ENCODE measurements around the gene PML.

PML gene

DNA sequence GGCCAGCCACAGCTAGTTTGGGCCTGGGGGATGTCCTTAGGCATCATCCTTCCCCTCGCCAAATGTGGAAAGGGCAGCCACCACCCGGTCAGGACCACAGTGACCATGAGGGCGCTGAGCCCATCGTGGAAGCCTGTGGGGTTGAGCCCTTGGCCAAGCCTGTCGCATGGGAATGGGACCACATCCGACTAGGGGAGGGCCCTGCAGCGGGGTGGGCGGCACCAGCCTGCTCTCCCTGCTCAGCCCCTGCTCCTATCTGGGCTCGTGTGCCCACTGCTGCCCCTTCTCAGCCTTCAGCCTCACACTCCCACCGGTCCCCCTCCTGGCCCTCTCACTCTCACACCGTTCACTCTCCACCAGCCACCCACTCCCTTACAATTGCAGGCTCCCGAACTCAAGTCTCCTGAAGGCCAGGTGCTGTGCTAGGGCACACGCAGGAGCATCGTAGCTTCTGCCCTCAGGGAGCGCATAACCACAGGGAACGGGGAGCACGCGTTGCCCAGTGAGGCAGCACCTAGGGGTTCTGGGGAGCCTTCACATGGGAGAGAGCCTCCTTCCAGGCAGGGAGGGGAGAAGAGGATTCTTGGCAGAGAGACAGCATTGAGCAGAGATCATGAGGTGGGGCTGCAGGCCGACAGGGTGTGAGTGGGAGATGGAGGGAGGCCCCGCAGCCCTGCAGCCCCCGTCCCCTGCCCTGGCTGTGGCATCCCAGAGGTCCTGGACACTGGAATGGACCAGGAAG is 42.2 kb upstream of the PML start:
- no peaks in the 10 kb centered on the region for H3K9me3 ChIP-seq (ENCODE audit: control insufficient read depth, low read depth, low read length)
- H3K4me1 ChIP-seq (ENCODE audit: control insufficient read depth, low read depth, low read length): peaks cover 17% of the 10 kb centered on the region
- no peak overlapping the region for H3K4me3 ChIP-seq (ENCODE audit: low read length)
- no peak overlapping the region for H3K27ac ChIP-seq (ENCODE audit: low read length)
- H3K36me3 ChIP-seq (ENCODE audit: control insufficient read depth, low read depth, low read length): no peaks in the 10 kb centered on the region
- H3K9ac ChIP-seq (ENCODE audit: low read length): no peak overlapping the region
- no peaks in the 10 kb centered on the region for H3K27me3 ChIP-seq (ENCODE audit: control insufficient read depth, insufficient read depth, low read length)

DNA sequence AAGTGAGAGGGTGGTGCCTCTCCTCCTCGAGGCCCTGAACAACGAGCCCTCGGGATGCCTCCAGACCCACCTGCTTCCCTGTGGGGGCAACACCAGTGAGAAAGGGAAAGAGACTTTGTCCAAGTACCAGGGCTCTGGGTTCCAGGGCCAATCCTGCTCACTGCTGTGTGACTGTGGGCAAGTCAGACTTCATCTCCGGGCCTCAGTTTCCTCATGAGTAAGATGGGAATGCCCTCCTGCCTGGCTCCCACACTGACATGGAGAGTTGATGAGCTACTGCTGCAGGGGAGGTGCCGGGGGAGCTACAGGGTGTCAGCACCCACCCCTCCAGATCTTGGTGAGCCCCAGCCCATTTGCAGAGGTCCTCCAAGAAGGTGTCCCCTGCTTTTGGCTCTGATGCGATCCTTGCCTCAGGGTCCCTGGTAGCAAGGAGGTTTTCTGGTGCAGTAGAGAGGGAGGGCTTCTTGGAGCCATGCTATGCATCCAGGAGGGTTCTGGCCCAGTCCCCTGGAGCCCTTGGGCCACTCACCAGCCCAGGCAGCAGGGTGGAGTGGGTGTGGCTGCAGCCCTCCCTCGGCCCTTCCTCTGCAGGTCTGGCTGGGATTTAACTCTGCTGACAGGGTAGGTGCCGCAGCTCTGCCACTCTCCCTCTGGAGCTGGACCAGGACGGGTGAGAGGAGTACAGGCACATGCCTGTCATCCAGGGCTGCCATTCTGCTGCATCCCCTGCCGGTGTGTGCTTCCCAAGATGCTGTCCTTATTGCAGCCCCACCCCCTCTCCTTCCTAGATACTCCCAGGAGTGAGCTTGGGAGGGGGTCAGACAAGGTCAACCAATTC is 41.4 kb upstream of the PML start:
- H3K9me3 ChIP-seq (ENCODE audit: control insufficient read depth, low read depth, low read length): no peaks in the 10 kb centered on the region
- no peak overlapping the region for H3K4me3 ChIP-seq (ENCODE audit: low read length)
- no peaks in the 10 kb centered on the region for H3K36me3 ChIP-seq (ENCODE audit: control insufficient read depth, low read depth, low read length)
- H3K27me3 ChIP-seq (ENCODE audit: control insufficient read depth, insufficient read depth, low read length): no peaks in the 10 kb centered on the region
- H3K9ac ChIP-seq (ENCODE audit: low read length): no peak overlapping the region
- no peak overlapping the region for H3K27ac ChIP-seq (ENCODE audit: low read length)
- peaks cover 17% of the 10 kb centered on the region for H3K4me1 ChIP-seq (ENCODE audit: control insufficient read depth, low read depth, low read length)

DNA sequence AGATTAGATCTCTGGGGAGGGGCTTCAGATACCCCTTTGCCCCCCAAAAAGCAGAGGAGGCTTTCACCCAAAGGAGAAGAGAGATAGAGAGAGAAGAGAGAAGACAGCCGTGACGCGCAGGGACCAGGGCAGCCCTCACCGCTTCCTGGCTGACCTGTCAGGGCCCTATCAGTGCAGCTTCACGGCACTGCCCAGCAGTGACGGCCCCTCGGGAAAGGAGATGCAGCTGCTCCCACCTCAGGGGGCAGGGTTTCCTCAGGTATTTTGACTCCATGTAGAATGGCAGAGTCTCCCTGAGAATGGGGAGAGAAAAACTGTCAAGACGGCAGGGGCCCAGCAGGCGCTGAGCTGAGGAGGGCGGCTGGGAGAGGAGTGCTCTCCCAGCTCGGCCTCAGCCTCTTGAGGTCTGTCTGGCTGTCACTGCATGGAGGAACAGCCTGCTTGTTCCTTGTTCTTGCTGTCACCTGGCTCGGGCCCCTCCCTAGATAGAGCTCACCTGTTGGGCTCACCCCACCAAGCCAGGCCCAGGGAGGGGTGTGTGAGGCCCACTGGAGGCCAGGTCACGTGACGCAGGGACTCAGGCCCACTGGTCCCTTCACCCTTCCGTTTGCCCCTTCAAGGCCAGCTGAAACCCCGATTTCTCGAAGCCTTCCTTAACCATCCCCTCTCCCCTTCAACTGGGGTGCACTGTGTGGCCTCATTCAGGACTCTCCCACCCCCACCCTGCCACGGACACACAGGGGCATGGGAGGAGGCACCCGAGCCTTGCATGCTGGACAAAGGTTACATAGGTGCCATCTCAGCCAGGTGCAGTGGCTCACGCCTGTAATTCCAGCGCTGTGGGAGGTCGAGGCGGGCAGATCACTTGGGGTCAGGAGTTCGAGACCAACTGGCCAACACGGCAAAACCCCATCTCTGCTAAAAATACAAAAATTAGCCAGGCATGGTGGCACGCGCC is 40.0 kb upstream of the PML start:
- Histone ChIP-seq H3K4me1 (ENCODE audit: control insufficient read depth, low read depth, low read length) (peaks cover 17% of the 10 kb centered on the region), H3K27ac (ENCODE audit: low read length) (no peak overlapping the region), H3K9me3 (ENCODE audit: control insufficient read depth, low read depth, low read length) (no peaks in the 10 kb centered on the region), H3K27me3 (ENCODE audit: control insufficient read depth, insufficient read depth, low read length) (no peaks in the 10 kb centered on the region), H3K9ac (ENCODE audit: low read length) (no peak overlapping the region), H3K4me3 (ENCODE audit: low read length) (no peak overlapping the region), H3K36me3 (ENCODE audit: control insufficient read depth, low read depth, low read length) (no peaks in the 10 kb centered on the region)

DNA sequence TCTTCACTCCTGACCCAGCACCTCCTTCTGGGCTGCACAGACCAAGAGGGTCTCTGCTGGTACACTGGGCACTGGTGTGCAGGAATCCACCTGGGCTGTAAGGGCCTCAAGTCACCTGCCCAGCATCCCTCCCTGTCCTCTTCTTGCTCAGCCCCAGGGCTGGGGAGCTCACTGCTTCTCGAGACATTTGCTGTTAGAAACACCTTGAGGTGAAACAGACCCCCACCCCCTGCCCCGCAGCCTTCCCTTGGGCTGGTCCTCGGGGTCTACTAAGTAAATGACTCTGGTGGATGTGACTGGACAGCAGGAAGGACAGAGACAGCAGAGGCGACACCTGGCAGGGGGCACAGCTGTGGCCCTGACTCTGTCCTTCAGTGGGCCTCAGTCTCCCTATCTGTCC is 39.2 kb upstream of the PML start:
- Histone ChIP-seq H3K4me1 (ENCODE audit: control insufficient read depth, low read depth, low read length) (peaks cover 16% of the 10 kb centered on the region), H3K9ac (ENCODE audit: low read length) (no peak overlapping the region), H3K36me3 (ENCODE audit: control insufficient read depth, low read depth, low read length) (no peaks in the 10 kb centered on the region), H3K9me3 (ENCODE audit: control insufficient read depth, low read depth, low read length) (no peaks in the 10 kb centered on the region), H3K4me3 (ENCODE audit: low read length) (no peak overlapping the region), H3K27me3 (ENCODE audit: control insufficient read depth, insufficient read depth, low read length) (no peaks in the 10 kb centered on the region), H3K27ac (ENCODE audit: low read length) (no peak overlapping the region)

DNA sequence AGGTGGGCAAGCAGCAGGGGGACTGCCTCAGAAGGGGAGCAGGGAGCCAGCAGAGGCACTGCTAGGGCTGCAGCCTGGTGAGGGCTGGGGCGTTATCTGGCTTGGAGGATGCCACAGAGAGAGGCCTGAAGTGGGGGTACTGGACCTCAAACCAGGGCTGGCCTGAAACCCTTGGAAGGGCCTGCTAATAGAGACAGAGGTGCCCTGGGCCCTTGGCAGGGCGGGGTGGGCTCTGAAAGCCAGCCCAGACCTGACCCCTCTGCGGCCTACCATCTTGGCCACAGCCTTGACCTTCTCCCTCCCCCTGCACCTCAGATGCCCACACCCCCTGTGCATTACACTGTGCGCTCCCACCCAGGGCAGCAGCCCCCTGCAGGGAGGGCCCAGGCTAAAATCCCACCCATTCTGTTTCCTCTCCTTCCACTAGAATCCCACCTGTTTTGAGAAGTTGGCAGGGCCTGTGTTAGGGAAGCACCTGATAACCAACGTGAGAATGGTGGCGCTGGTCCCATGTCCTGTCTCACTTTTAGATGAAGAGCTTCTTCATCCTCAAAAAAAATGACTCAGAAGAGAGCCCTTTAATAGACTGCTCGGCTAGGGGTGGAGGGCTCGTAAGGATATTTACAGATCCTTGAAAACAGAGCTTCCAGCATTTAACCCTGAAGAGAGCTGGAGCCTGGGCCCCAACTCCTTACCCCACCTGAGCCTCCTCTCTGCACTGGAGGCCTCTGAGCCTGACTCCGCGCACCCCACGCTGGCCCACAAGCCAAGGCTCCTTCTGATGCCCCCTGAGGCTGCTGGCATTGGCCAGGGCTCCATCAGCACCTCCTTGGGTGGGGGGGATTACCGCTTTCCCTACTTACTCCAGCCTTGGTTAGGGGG is 38.4 kb upstream of the PML start:
- Histone ChIP-seq H3K4me3 (ENCODE audit: low read length) (no peak overlapping the region), H3K27me3 (ENCODE audit: control insufficient read depth, insufficient read depth, low read length) (no peaks in the 10 kb centered on the region), H3K36me3 (ENCODE audit: control insufficient read depth, low read depth, low read length) (no peaks in the 10 kb centered on the region), H3K9me3 (ENCODE audit: control insufficient read depth, low read depth, low read length) (no peaks in the 10 kb centered on the region), H3K9ac (ENCODE audit: low read length) (no peak overlapping the region), H3K27ac (ENCODE audit: low read length) (no peak overlapping the region), H3K4me1 (ENCODE audit: control insufficient read depth, low read depth, low read length) (peaks cover 11% of the 10 kb centered on the region)

DNA sequence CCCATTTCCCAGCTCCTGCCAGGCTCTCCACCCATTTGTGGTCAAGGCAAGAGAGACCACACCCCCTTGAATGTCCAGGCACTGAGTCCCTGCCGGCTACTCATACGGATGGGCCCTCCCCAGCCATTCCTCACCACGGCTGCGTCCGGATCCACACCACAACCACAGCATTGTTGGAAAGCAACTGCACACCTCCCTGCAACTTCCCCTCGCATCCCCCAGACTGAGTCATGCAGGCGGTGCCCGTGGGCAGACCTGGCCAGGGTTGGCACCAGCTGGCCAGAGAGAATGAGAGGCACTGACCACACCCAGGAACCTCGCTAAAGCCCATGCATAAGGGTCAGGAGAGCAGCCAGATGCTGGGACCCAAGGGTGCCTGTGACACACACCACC is 37.8 kb upstream of the PML start:
- H3K27me3 ChIP-seq (ENCODE audit: control insufficient read depth, insufficient read depth, low read length): no peaks in the 10 kb centered on the region
- peaks cover 4% of the 10 kb centered on the region for H3K4me1 ChIP-seq (ENCODE audit: control insufficient read depth, low read depth, low read length)
- H3K36me3 ChIP-seq (ENCODE audit: control insufficient read depth, low read depth, low read length): no peaks in the 10 kb centered on the region
- no peak overlapping the region for H3K9ac ChIP-seq (ENCODE audit: low read length)
- no peaks in the 10 kb centered on the region for H3K9me3 ChIP-seq (ENCODE audit: control insufficient read depth, low read depth, low read length)
- no peak overlapping the region for H3K4me3 ChIP-seq (ENCODE audit: low read length)
- no peak overlapping the region for H3K27ac ChIP-seq (ENCODE audit: low read length)

DNA sequence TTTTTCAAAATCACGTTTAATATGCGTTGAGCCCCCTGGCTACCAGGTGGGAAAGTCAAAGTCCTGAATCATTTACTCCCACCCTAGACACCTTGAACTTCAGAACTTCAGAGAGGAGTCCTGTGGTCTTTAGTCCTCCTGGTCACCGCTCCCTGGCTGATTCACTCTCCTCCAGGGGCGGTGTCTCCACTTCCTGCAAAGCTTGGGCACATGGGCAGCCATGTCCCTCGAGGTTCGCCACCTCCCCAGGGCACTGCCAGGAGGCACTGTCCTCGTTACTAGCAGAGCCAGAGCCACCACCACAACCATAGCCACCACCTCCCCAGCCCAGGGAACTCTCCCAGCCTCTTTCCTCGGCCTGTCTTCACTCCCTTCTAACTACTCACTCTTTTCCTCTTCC is 37.2 kb upstream of the PML start:
- Histone ChIP-seq H3K4me1 (ENCODE audit: control insufficient read depth, low read depth, low read length) (no peaks in the 10 kb centered on the region), H3K27ac (ENCODE audit: low read length) (no peak overlapping the region), H3K27me3 (ENCODE audit: control insufficient read depth, insufficient read depth, low read length) (no peaks in the 10 kb centered on the region), H3K9ac (ENCODE audit: low read length) (no peak overlapping the region), H3K4me3 (ENCODE audit: low read length) (no peak overlapping the region), H3K36me3 (ENCODE audit: control insufficient read depth, low read depth, low read length) (no peaks in the 10 kb centered on the region), H3K9me3 (ENCODE audit: control insufficient read depth, low read depth, low read length) (no peaks in the 10 kb centered on the region)

DNA sequence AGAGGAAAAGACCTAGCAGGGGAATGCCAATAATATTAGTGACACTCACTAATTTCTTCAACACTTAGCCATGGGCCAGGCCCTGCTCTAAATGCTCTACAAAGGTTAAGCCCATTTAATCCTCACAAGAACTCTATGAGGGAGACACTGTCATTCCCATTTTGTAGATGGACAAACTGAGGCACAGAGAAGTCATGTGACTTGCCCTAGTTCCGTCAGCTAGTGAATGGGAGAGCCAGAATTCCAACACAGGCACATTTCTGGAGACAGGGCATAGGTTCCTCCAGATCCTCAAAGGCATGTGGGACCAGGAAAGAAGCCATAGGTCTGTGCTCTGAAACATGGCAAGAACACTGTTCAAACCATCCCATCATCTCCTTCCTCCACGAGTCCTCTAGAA is 36.7 kb upstream of the PML start:
- no peaks in the 10 kb centered on the region for H3K4me1 ChIP-seq (ENCODE audit: control insufficient read depth, low read depth, low read length)
- H3K9me3 ChIP-seq (ENCODE audit: control insufficient read depth, low read depth, low read length): no peaks in the 10 kb centered on the region
- H3K27me3 ChIP-seq (ENCODE audit: control insufficient read depth, insufficient read depth, low read length): no peaks in the 10 kb centered on the region
- H3K4me3 ChIP-seq (ENCODE audit: low read length): no peak overlapping the region
- no peak overlapping the region for H3K27ac ChIP-seq (ENCODE audit: low read length)
- H3K36me3 ChIP-seq (ENCODE audit: control insufficient read depth, low read depth, low read length): no peaks in the 10 kb centered on the region
- H3K9ac ChIP-seq (ENCODE audit: low read length): no peak overlapping the region

DNA sequence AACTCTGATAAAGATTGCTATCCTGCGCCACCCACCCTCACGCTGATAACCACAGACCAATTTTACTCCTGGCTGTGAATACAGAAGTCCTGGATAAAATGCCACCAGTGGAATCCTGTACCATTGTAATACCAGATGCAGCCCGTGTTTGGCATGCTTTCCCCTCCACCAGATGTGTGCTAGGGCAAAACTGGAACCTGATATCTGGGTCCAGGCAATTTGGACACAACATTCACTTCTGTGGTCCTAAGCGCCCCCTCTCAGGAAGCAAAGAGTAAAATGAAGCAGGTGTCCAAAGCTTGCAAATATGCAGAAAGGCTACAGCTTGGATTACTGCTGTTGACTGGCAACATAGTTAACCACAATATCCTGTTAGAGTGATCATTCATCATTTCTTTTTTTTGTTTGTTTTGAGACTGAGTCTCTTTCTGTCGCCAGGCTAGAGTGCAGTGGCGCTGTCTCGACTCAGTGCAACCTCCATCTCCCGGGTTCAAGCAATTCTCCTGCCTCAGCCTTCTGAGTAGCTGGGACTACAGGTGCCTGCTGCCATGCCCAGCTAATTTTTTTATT is 35.4 kb upstream of the PML start:
- Histone ChIP-seq H3K4me1 (ENCODE audit: control insufficient read depth, low read depth, low read length) (no peaks in the 10 kb centered on the region), H3K9ac (ENCODE audit: low read length) (no peak overlapping the region)

DNA sequence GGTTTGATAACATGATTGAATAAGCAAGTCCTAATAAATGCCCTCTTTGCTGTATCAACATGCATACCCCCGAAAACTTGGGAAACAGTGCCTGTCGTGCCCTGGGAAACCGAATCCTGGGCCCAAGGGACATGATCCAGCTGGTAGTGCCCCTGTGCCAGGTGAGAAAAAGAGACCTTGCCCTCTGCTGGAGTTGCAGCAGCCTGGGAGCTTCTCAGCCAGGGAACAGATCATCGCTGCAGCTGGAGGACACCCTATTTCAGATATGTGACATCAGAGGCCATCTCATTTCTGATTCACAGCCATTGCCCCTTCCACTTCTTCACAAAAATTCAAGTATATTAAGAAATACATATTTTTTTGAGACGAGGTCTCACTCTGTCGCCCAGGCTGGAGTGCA is 34.7 kb upstream of the PML start:
- Histone ChIP-seq H3K9ac (ENCODE audit: low read length) (no peak overlapping the region), H3K27me3 (ENCODE audit: control insufficient read depth, insufficient read depth, low read length) (no peaks in the 10 kb centered on the region), H3K9me3 (ENCODE audit: control insufficient read depth, low read depth, low read length) (no peaks in the 10 kb centered on the region), H3K36me3 (ENCODE audit: control insufficient read depth, low read depth, low read length) (no peaks in the 10 kb centered on the region), H3K4me3 (ENCODE audit: low read length) (no peak overlapping the region), H3K4me1 (ENCODE audit: control insufficient read depth, low read depth, low read length) (peaks cover under 1% of the 10 kb centered on the region), H3K27ac (ENCODE audit: low read length) (no peak overlapping the region)

More for the DNA sequence above, 35.4 kb upstream of the PML start:
- H3K27me3 ChIP-seq (ENCODE audit: control insufficient read depth, insufficient read depth, low read length): no peaks in the 10 kb centered on the region
- no peaks in the 10 kb centered on the region for H3K9me3 ChIP-seq (ENCODE audit: control insufficient read depth, low read depth, low read length)
- H3K27ac ChIP-seq (ENCODE audit: low read length): no peak overlapping the region
- H3K4me3 ChIP-seq (ENCODE audit: low read length): no peak overlapping the region
- no peaks in the 10 kb centered on the region for H3K36me3 ChIP-seq (ENCODE audit: control insufficient read depth, low read depth, low read length)
